Fibroblast of skin of back (primary cell): ENCODE measurements around the gene TAPT1.
A peak's percentile ranks its signal among the peaks of the same experiment; 100 is the strongest.
"Not testable (repeated sequence)": the region's sequence is repeated elsewhere in the genome, so short reads cannot be mapped to it uniquely, and the experiment has no call there.

Source experiments
- DNase-seq: peaks from one replicate; pipeline ENCODE4 v3.0.0-alpha.2; 2013

TAPT1 gene

GRCh38 chr4:16169490-16169889 lies 56.8 kb downstream of the TAPT1 start:
- no peak for DNase-seq

- DNase-seq: no peak
Measured at GRCh38 chr4:16168710-16169388, 57.4 kb downstream of the TAPT1 start.

- DNase-seq: no peak
Measured at GRCh38 chr4:16168144-16168543, 58.1 kb downstream of the TAPT1 start.

GRCh38 chr4:16165931-16166330 lies 60.3 kb downstream of the TAPT1 start:
- DNase-seq: no peak

GRCh38 chr4:16162891-16163290 lies 63.4 kb downstream of the TAPT1 start:
- DNase-seq: no peak

- DNase-seq: no peak
Measured at GRCh38 chr4:16161851-16162408, 64.3 kb downstream of the TAPT1 start.

GRCh38 chr4:16160457-16160856 lies 65.8 kb downstream of the TAPT1 start:
- DNase-seq: no peak

- DNase-seq: no peak
Measured at GRCh38 chr4:16159286-16159685, 67.0 kb downstream of the TAPT1 start.

GRCh38 chr4:16158504-16158852 lies 67.8 kb downstream of the TAPT1 start:
- DNase-seq: no peak

GRCh38 chr4:16157609-16158503 lies 68.4 kb downstream of the TAPT1 start:
- DNase-seq: no peak

GRCh38 chr4:16155528-16156169 lies 70.6 kb downstream of the TAPT1 start:
- DNase-seq: no peak

GRCh38 chr4:16154451-16154850 lies 71.8 kb downstream of the TAPT1 start:
- DNase-seq: no peak

GRCh38 chr4:16150716-16151115 lies 75.6 kb downstream of the TAPT1 start:
- DNase-seq: no peak

- not testable (repeated sequence) for DNase-seq
Measured at GRCh38 chr4:16144913-16145312, 81.4 kb downstream of the TAPT1 start.

GRCh38 chr4:16142598-16143310 lies 83.5 kb downstream of the TAPT1 start:
- no peak for DNase-seq

- peak; percentile 93 for DNase-seq
Measured at GRCh38 chr4:16140879-16141249, 85.4 kb downstream of the TAPT1 start.

- DNase-seq: no peak
Measured at GRCh38 chr4:16140231-16140878, 85.9 kb downstream of the TAPT1 start.

GRCh38 chr4:16139066-16139945 lies 87.0 kb downstream of the TAPT1 start:
- no peak for DNase-seq

GRCh38 chr4:16136827-16137226 lies 89.4 kb downstream of the TAPT1 start:
- DNase-seq: no peak

- DNase-seq: no peak
Measured at GRCh38 chr4:16136311-16136710, 90.0 kb downstream of the TAPT1 start.

- no peak for DNase-seq
Measured at GRCh38 chr4:16133406-16133805, 92.9 kb downstream of the TAPT1 start.
